HG03442 (cell line): ENCODE results near the gene TNFRSF9.
"Not testable (repeated sequence)": the region's sequence is repeated elsewhere in the genome, so short reads cannot be mapped to it uniquely, and the experiment has no call there.

Experiments
- ATAC-seq: cut with Tn5 transposase; IDR thresholded peaks from one replicate; pipeline ENCODE4 v1.9.1; 2021; ENCODE audit warnings: mild to moderate bottlenecking, moderate library complexity; ENCODE audit not compliant: unreplicated experiment

TNFRSF9 gene

DNA sequence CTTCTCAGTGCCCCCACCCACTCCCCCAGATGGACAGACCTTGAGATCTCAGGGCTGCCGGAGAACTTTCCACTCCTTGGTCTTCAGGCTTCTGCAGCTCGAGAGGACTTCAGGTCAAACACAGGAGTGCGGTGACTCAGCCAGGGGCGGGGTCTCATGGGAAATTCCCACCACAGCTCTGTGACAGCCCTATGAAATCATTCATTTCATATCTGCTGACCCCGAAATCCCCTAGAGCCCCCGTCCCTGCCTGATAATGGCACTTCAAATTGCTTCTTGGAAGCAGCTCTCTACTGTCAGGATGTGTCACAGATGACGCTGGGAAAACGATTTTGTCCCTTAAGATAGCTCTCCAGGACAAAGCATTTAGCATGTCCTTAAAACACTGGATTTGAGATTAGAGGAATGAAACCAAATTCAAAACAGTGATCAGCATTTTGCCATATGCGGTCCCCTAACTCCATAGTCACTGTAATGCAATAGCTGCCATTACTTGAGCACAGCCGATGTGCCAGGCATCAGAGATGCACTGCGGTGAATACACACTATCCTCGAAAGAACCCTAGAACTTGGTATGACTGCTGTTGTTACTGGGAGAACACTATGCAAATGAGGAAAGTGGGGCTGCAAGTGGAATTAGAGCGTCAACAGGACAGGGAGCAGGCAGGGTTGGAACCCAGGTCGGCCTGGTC, at the start of gene TNFRSF9:
TNFRSF9 (minus strand) TSS at position 95 of the 692 bp plus-strand sequence. CDS start 845 bp downstream, outside the sequence.
- no peak for ATAC-seq

- ATAC-seq = no peak
These were observed 49.3 kb upstream of the TNFRSF9 start for GRCh38 chr1:7989762-7990428.

DNA sequence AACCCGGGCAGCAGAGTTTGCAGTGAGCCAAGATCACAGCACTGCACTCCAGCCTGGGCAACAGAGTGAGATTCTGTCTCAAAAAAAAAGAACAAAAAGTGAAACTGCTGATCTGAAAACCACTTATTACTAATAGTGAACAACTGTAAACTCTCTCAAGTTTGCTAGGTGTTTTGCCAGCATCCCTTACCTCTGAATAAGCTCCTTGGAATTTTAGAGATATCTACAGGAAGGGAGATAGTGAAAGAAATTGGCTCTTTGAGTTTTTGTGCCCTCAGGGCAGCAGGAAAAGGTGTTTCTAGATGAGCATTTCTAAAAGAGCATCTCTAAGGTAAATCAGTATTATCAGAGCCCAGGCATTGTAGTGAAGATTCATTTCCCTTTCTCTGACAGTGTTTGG, 47.9 kb upstream of the TNFRSF9 start:
- ATAC-seq = no peak

GRCh38 chr1:7987528-7987927, 46.9 kb upstream of the TNFRSF9 start:
- no peak for ATAC-seq

- ATAC-seq = no peak
These were observed 45.4 kb upstream of the TNFRSF9 start for GRCh38 chr1:7985851-7986612.

GRCh38 chr1:7984811-7985210, 44.2 kb upstream of the TNFRSF9 start:
- ATAC-seq = no peak

DNA sequence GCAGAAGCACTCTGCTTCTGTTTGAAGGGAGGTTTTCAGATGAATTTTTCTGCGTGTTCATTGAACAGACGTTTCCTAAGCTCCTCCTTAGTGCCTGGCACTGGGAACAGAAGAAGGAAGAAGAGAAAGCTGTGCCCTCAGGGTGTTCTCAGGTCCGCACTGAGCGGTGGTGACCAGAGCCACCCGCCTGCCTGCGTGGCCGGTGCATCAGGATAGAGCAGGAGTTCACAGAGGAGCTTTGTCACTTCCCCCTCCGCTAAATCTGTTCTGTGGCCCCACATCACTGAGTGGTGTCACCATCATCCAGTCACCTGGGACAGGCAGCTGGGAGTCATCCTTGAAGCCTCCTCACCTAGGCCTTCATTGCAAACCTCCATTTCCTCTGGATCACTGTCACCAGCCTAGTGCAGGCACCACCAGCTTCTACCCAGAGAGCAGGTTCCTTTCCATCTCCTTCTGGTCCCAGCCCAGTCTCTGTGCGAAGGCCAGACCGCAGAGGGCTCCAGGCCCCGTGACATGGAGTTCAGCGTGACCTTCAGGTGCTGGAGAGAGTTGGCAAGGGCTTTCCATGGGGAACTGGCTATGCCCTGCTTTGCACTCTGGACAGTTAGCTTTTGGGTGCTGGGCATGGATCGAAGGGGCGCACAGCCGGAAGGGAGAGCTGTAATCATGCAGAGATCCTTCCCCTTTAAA, 42.6 kb upstream of the TNFRSF9 start:
- ATAC-seq = no peak

- no peak for ATAC-seq
These were observed 40.3 kb upstream of the TNFRSF9 start for GRCh38 chr1:7980984-7981383.

DNA sequence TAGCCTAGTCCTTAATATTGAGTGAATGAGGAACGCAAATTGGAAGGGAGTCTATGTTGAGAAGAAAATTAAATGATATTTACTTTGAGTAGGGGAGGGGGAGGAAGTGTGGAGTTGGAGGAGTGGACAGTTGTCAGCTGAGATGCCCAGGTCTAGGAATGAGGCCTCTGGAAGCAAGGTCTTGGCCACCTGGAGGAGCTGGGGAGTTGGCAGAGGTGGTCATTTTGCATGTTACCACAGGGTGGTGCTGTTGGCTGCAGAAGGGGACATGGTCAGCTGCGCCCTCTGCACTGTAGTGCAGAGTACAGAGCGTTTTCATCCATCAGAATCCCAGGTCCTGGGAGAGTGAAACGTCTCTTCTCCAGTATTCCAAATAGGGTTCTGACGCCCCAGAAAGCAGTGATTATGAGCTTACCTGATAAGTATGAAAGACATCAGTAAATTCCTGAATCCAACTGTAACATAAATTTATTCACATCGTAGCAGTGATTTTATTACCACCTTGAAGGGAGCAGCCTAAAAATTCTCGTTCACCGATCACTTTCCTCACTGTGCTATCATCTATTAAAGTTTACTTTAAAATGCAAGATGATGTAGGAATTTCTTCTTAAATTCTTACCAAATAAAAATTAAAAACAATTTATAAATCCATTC, 34.7 kb upstream of the TNFRSF9 start:
- ATAC-seq = no peak

DNA sequence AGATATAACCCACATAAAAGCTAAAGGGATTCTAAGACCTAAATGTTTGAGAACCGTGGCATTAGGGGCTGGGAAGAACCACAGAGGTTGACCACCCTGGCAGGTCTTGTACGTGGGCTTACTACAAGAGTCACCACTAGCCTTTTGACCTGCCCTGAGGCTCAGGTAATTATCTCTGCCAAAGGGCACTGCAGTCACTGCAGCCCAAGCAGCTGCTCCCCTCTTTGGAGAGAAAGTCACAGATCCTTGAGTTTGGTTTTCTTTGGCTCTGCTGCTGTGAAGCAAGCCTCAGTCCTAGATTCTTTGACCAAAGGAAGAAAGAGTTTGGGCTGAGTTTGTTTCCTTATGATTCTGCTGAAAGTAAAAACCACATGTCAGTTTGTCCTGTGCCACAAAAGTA, 32.4 kb upstream of the TNFRSF9 start:
- ATAC-seq = no peak

DNA sequence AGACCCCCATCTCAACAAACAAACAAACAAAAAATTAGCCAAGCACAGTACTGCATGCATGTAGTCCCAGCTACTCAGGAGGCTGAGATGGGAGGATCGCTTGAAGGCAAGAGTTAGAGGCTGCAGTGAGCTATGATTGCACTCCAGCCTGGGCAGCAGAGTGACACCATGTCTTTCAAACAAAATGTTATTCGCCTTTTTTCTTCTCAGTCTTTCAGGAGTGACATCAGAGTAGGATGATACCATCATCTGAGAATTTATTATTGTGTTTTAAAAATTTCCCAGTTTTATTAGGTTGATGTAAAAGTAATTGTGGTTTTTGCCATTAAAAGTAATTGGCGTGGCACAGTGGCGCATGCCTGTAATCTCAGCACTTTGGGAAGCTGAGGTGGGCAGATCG, 31.6 kb upstream of the TNFRSF9 start:
- no peak for ATAC-seq

DNA sequence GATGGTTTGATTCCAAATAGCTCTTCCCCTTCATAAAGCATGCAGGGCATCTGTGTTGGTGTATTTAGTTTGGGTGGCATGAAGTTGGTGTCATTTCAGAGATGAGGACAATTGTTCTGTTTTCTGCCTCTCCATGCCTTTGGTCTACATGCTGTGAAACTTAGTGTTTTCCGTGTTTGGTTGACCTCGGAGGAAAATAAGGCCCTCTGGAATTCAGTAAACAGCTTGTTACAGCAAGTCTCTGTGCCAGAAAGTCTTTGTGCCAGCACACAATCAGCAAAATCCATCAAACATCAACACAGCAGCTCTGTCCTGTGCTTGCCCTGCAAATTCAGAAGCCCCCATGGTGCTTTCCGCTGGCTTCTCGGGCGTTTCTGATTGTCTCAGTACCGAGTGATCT, 30.4 kb upstream of the TNFRSF9 start:
- ATAC-seq = no peak

- ATAC-seq = no peak
These were observed 29.6 kb upstream of the TNFRSF9 start for GRCh38 chr1:7970246-7970645.

- ATAC-seq = no peak
These were observed 27.0 kb upstream of the TNFRSF9 start for GRCh38 chr1:7967651-7968050.

GRCh38 chr1:7967196-7967595, 26.6 kb upstream of the TNFRSF9 start:
- no peak for ATAC-seq

DNA sequence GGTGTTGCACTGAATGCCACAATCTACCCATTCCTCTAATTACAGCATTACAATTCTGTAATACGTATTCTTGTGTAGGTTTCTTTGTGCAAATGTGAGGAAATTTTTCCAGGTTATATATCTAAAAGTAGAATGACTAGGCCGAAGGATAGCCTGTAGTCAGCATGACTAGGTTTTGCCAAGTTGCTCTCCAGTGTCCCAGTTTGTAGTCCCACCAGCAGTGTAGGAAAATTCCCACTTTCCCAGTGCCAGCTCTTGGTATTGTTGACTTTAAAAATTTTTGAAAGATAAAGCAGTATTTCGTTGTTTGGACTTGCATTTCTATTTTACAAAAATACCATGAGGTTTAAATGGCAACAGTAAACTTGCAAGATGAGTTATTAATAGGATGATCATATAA, 23.8 kb upstream of the TNFRSF9 start:
- ATAC-seq = no peak

- not testable (repeated sequence) for ATAC-seq
These were observed 23.2 kb upstream of the TNFRSF9 start for GRCh38 chr1:7963841-7964240.

GRCh38 chr1:7963378-7963730, 22.7 kb upstream of the TNFRSF9 start:
- not testable (repeated sequence) for ATAC-seq

- ATAC-seq = no peak
These were observed 22.2 kb upstream of the TNFRSF9 start for GRCh38 chr1:7962636-7963377.

- ATAC-seq = peak; percentile 9
These were observed 21.3 kb upstream of the TNFRSF9 start for GRCh38 chr1:7962014-7962335.
